NCI-H2227 (cell line): ENCODE results near the gene BTNL9.
"Not testable (repeated sequence)": the region's sequence is repeated elsewhere in the genome, so short reads cannot be mapped to it uniquely, and the experiment has no call there.

Experiments used
- DNase-seq: peaks from one replicate; lab custom pipeline; 2025; ENCODE audit not compliant: unreplicated experiment; lab: John Stamatoyannopoulos, UW

Gene BTNL9

DNA sequence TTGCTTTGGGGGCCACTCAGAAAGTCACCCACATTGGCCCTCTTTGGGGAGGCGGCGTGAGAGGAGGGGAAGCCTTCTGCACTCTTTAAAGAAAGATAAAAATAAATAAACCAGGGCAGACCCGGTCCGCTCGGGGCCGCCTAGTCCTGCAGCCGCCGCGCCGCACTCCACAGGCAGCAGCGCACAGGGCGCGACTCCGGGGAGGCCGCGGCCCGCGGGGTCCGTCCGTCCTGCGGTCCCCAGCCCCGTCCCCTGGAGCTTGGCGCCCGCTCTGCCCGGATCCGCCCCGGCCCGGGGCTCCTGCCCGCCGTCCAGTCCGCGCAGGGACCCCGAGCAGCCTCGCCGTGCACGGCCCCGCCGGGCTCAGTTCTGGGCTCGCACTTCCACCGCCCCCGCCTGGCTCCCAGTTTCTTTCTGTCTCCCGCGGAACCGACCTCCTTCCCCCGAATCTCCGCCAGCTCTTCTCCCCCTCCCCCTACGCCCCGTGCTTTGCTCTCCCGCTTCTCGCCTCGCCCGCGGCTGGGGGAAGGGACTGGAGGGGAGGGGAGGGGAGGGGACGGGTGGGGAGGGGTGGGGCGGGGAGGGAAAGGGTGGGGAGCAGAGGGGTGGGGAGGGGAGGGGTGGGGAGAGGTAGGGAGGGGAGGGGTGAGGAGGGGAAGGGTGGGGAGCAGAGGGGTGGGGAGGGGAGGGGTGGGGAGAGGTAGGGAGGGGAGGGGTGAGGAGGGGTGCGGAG, 57.9 kb downstream of the BTNL9 start:
- DNase-seq, result not testable (repeated sequence)

GRCh38 chr5:181098762-181099601, 58.9 kb downstream of the BTNL9 start:
- DNase-seq, result no peak

DNA sequence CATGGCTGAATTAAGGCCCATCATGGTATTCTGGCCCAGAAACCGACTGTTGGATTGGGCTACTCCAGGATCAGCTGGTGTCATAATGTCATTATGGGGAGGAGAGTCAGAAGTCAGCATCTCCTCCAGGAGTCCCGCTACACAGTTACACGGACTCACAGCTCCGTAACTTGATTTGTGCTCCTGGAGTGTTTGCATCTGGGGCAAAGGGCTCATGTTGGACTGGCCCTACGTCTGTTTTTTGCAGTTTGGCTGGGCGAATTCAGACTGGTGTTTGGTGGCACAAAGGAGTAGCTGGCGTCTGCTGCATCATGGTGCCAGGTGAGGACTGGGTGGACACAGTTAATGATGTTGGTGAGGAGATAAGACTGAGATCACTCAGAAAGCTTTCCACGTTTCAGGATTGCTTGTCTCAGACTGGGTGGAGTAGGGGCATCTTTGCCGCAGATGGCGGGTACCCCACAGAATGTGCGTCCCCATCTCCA, 59.6 kb downstream of the BTNL9 start:
- no peak for DNase-seq

DNA sequence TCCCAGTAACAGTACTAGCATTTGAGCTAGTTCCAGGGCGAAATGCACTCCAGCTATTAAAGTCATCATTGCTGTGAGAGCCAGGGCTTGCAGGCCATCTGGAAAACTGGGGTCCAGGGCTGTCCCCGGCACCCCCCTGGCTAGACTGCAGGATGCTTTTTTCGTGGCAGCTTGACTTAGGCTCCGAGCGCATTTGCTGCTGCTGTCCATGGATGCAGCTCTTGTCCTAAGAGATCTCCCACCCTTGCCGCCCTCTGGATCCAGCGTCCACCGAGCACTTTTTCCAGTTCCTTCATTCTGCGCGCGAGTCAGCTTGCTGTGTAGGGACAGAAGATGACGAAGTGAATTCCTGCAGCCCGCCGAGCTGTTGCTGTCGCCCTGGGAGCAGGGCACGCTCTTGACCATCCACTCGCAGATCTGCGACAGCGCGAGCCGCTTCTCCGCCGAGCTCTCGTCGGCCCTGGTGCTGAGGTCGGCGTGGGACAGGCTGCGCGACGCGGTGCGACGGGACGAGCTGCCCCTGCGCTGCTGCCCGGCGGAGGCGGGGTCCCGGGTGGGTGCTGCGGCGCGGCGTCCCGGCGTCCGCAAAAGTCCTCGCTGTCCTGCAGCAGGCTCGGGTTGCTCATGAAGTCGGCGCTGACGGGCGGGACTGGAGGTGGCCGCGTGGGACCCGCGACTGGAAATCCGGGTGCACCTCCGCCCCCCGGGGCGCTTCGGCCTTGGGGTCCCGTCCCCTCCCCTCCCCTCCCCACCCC, 60.2 kb downstream of the BTNL9 start:
- DNase-seq, result no peak

DNA sequence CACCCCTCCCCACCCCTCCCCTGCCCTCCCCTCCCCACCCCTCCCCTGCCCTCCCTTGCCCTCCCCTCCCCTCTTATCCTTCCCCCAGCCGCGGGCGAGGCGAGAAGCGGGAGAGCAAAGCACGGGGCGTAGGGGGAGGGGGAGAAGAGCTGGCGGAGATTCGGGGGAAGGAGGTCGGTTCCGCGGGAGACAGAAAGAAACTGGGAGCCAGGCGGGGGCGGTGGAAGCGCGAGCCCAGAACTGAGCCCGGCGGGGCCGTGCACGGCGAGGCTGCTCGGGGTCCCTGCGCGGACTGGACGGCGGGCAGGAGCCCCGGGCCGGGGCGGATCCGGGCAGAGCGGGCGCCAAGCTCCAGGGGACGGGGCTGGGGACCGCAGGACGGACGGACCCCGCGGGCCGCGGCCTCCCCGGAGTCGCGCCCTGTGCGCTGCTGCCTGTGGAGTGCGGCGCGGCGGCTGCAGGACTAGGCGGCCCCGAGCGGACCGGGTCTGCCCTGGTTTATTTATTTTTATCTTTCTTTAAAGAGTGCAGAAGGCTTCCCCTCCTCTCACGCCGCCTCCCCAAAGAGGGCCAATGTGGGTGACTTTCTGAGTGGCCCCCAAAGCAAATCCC, 61.1 kb downstream of the BTNL9 start:
- not testable (repeated sequence) for DNase-seq

GRCh38 chr5:181101930-181102674, 62.0 kb downstream of the BTNL9 start:
- DNase-seq, result not testable (repeated sequence)

- DNase-seq, result not testable (repeated sequence)
Observed at GRCh38 chr5:181104259-181104568, 64.1 kb downstream of the BTNL9 start.

- DNase-seq, result not testable (repeated sequence)
Observed at GRCh38 chr5:181104606-181105390, 64.7 kb downstream of the BTNL9 start.

DNA sequence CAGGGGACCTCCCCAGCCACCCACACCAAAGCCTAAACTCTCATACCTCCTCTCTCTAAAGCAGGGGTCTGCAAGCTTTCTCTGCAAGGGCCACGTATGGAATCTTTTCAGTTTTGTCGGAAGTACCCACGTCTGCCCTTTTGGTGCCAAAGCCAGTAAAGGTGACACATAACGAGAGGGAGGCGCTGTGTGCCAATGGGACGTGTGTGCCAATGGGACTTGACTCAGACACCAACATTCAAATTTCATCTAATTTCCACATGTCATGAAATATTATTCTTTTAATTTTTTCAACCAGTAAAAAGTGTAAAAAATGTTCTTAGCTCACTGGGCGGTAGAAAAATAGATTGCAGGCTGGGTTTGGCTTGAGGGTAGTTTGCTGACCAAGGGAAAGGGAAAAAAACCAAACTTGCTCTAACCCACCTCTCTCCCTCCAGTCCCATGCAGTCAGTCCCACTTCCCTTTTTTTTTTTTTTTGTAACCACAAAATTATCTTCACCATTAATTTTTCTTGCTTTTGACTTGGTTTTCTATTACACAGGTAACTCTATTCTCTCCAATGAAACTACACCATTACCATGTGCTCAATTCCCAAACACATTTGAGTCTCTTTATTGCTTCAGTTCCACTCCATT, 65.4 kb downstream of the BTNL9 start:
- no peak for DNase-seq

DNA sequence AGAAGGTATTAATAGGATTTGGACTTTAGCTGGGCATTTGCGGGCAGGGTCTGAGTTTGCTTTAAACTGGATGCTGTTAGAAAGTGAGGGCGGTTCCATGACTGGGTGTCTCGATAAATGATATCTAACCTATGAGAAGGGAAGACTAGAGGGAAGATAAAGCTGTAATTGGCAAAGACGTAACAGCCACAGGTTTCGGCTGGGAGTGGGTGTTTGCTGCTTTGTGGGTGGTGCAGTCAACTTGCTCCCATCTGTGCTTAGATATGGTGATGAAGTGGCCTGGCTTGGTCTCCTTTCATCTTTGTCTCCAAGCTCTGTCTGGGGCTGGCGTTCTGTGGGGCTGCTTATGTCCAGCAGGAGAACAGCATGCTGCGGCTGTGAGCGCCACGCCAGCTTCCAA, 67.6 kb downstream of the BTNL9 start:
- DNase-seq, result no peak

GRCh38 chr5:181108578-181109165, 68.6 kb downstream of the BTNL9 start:
- DNase-seq, result no peak

- no peak for DNase-seq
Observed at GRCh38 chr5:181109489-181110013, 69.5 kb downstream of the BTNL9 start.

DNA sequence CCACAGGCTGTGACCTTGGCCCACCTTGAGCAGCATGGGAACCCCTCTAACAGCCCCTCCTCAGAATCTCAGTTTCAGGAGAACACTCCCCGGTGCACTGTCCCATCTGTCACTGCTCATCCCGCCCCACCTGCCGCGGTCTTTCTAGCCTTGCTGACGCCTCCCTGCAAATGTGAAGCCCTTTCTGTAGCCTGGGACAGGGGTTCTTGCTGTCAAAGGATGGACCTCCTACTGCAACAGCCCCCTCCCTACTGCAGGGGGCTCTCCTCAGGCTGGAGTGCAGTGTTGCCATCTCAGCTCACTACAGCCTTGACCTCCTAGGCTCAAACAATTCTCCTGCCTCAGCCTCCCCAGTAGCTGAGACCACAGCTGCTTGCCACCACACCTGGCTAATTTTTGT, 70.9 kb downstream of the BTNL9 start:
- DNase-seq, result no peak
